ENCODE measurements around the gene NXPE3.

GRCh38 chr3:101861212-101861788 lies 82.3 kb downstream of the NXPE3 start:
- TF ChIP-seq CTCF (conservative IDR thresholded peaks at IDR 0.05; ENCODE audit: low read depth, low read length) (no peak), EZH2 (IDR thresholded peaks at IDR 0.05; ENCODE audit: borderline replicate concordance, low read depth, low read length, poor library complexity, severe bottlenecking) (no peak)

Measured in A673 (cell line).